Kidney (tissue), 14 donors: Measurements from ENCODE around the gene BARHL1. TPM values are rescaled to one million over a fixed set of nuclear protein-coding genes. Genes with fewer than 3 reads are reported as not detected.

Source experiments
- DNase-seq, 5 donors: peaks; one replicate each; pipeline ENCODE4 v3.0.0-alpha.2; 2013 to 2020
- FAIRE-seq: peaks from 2 replicates; lab custom pipeline; 2012; peaks lifted over from hg19 to GRCh38; lab: Jason Lieb, UNC
- H3K27ac ChIP-seq, 2 donors: one replicate each; pipeline ENCODE4 v1.7.0; 2013; ENCODE audit warnings: low read depth in 2 of 2, low read length in 2 of 2, inconsistent platforms in 1 of 2
- H3K27me3 ChIP-seq: one replicate; pipeline ENCODE4 v1.7.1; 2013; ENCODE audit warnings: low read length, inconsistent platforms; ENCODE audit not compliant: control insufficient read depth, insufficient read depth
- H3K36me3 ChIP-seq, 3 donors: one replicate each; pipeline versions ENCODE4 v1.7.0 to v1.7.1; 2013; ENCODE audit warnings: low read length in 3 of 3, control low read depth in 1 of 3, inconsistent platforms in 1 of 3; ENCODE audit not compliant: insufficient read depth in 3 of 3, control insufficient read depth in 2 of 3
- H3K4me1 ChIP-seq, 3 donors: one replicate each; pipeline versions ENCODE4 v1.7.0 to v1.7.1; 2013; ENCODE audit warnings: low read length in 3 of 3, inconsistent platforms in 1 of 3, low read depth in 1 of 3; ENCODE audit not compliant: control insufficient read depth in 2 of 3, insufficient read depth in 2 of 3
- H3K4me3 ChIP-seq, 3 donors: one replicate each; pipeline versions ENCODE4 v1.7.0 to v1.8.1; 2013; ENCODE audit warnings: low read length in 3 of 3, control low read depth in 1 of 3, inconsistent platforms in 1 of 3
- H3K9ac ChIP-seq, 3 donors: one replicate each; pipeline versions ENCODE4 v1.7.0 to v1.7.1; 2013; ENCODE audit warnings: low read length in 3 of 3, control low read depth in 1 of 3, inconsistent platforms in 1 of 3
- H3K9me3 ChIP-seq, 3 donors: one replicate each; pipeline versions ENCODE4 v1.7.0 to v1.7.1; 2013; ENCODE audit warnings: low read length in 3 of 3, control low read depth in 1 of 3, inconsistent platforms in 1 of 3; ENCODE audit not compliant: control insufficient read depth in 2 of 3, insufficient read depth in 1 of 3
- intact Hi-C: fragments of 100-400 bp; cut with DNase I; formaldehyde crosslinking; loops from one replicate; pipeline ENCODE4 v1.11.1; 2022
- polyA plus RNA-seq: library from polyadenylated mRNA; stranded (reverse); fragments of 350-450 nt; fragmentation: Illumina TruSeq; extraction: RNeasy Lipid Tissue Mini Kit (QIAGEN cat#74804); gene quantifications from one replicate; pipeline ENCODE4 v1.2.3, GENCODE V29; 2014; ENCODE audit warnings: low read depth, low replicate concordance; ENCODE audit not compliant: insufficient read depth
- total RNA-seq: library from RNA; stranded (reverse); fragmentation: NEBNext Ultra II Directional; extraction: Animal tissue kit (Norgen Biotek cat#: 25700); gene quantifications from one replicate; pipeline ENCODE4 v1.2.1, GENCODE V29; 2021
- TF ChIP-seq, protein P1 (sequence below): IDR thresholded peaks from 3 replicates; pipeline ENCODE4 v1.5.1; 2012; ENCODE audit warnings: mild to moderate bottlenecking, moderate library complexity, borderline replicate concordance; ENCODE audit not compliant: insufficient read depth; ENCODE audit errors: extremely low read depth
- donor health status: control.
- donor health status: control.
- donor health status: control.
- donor health status: control.
- donor health status: control.
- donor health status: DM: yes; HTN: yes; CAD: no.
- donor health status: Normal renal cell carcinoma (clear cell type).

Gene BARHL1
- total and polyA plus RNA-seq, 2 donors from 2014 or later, result not detected

DNA sequence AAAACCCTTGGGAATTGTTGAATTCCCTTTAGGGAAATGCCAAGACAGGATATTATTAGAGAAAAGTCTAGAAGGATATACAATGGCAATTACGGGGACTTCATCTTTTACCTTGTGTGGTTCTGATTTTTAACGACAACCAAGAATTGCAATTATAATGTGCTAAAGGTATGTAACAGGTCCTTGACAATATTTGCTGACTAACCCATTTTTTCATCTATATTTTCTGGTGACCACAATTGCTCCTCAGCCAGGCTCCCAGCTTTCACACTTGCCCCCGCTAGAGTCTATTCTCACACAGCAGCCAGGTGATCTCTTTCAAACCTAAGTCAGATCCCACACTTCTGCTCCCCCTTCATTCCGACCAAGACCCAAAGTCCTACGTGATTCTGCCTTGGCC, 34.3 kb downstream of the BARHL1 start:
- H3K36me3 ChIP-seq, result peaks cover 2 to 32% (median 18%) of the 10 kb centered on the region in 3 donors
- intact Hi-C loops, result no loop called here
- no peak for FAIRE-seq

DNA sequence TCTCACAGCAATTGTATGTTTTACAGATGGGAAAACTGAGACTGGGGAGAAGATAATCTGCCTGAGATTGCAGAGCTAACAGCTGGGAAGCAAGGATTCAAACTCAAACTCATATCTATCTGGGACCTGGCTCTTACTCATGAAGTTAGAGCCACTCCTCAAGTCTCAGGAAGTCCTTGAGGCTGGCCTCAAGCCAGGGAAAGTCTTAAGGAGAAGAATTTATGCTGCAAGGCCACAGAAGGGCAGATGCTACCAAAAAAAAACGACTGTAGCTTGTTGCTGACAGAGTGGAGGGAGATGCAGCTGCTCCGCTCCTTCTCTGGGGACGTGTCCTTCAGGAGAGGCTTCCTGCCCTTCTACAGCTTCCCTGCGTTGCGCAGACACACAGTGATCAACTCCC, 39.8 kb downstream of the BARHL1 start:
- Histone ChIP-seq H3K4me3 (no peak overlapping the region), H3K27ac (no peak overlapping the region), H3K27me3 (no peaks in the 10 kb centered on the region), H3K36me3 (peaks cover 0 to 36% (median 14%) of the 10 kb centered on the region in 3 donors), H3K4me1 (no peaks in the 10 kb centered on the region), H3K9ac (no peak overlapping the region), H3K9me3 (no peaks in the 10 kb centered on the region)
- FAIRE-seq (no peak), DNase-seq (peak in 3 of 5 donors; percentile 13 to 79 (median 29))
- intact Hi-C loops, result no loop called here
- TF ChIP-seq, protein P1, sequence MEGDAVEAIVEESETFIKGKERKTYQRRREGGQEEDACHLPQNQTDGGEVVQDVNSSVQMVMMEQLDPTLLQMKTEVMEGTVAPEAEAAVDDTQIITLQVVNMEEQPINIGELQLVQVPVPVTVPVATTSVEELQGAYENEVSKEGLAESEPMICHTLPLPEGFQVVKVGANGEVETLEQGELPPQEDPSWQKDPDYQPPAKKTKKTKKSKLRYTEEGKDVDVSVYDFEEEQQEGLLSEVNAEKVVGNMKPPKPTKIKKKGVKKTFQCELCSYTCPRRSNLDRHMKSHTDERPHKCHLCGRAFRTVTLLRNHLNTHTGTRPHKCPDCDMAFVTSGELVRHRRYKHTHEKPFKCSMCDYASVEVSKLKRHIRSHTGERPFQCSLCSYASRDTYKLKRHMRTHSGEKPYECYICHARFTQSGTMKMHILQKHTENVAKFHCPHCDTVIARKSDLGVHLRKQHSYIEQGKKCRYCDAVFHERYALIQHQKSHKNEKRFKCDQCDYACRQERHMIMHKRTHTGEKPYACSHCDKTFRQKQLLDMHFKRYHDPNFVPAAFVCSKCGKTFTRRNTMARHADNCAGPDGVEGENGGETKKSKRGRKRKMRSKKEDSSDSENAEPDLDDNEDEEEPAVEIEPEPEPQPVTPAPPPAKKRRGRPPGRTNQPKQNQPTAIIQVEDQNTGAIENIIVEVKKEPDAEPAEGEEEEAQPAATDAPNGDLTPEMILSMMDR, result no peak

More for the DNA sequence above, 34.3 kb downstream of the BARHL1 start:
- no peak for DNase-seq
- no peak overlapping the region for H3K27ac ChIP-seq
- no peaks in the 10 kb centered on the region for H3K27me3 ChIP-seq
- TF ChIP-seq, protein P1, result no peak
- H3K4me3 ChIP-seq, result no peak overlapping the region
- H3K4me1 ChIP-seq, result no peaks in the 10 kb centered on the region
- no peaks in the 10 kb centered on the region for H3K9me3 ChIP-seq
- H3K9ac ChIP-seq, result no peak overlapping the region

DNA sequence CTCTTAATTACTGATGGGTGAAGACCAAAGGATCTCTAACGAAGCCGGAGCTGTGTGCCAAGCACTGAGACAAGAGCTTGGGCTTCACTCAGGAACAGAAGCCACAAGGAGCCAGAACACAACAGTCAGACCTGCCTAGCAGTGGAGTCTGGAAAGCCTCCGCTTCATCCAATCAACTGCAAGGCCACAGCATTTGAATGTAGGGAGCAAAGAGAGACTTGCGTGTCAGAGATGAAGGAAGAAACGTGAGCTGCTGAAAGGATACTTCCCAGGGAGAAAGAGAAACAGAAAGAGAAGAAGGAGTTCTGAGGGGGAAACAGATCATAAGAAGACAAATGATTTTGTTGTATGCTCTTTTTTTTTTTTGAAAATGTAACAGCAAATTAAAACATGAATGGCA, 43.9 kb downstream of the BARHL1 start:
- FAIRE-seq, result no peak
- H3K27me3 ChIP-seq, result no peaks in the 10 kb centered on the region
- no peak overlapping the region for H3K27ac ChIP-seq
- H3K36me3 ChIP-seq, result peaks cover 3 to 44% (median 17%) of the 10 kb centered on the region in 3 donors
- TF ChIP-seq, protein P1, result no peak
- no peak overlapping the region for H3K9ac ChIP-seq
- no peak overlapping the region for H3K4me3 ChIP-seq
- no peak for DNase-seq
- no peaks in the 10 kb centered on the region for H3K4me1 ChIP-seq
- no peaks in the 10 kb centered on the region for H3K9me3 ChIP-seq
- intact Hi-C loops, result no loop called here

DNA sequence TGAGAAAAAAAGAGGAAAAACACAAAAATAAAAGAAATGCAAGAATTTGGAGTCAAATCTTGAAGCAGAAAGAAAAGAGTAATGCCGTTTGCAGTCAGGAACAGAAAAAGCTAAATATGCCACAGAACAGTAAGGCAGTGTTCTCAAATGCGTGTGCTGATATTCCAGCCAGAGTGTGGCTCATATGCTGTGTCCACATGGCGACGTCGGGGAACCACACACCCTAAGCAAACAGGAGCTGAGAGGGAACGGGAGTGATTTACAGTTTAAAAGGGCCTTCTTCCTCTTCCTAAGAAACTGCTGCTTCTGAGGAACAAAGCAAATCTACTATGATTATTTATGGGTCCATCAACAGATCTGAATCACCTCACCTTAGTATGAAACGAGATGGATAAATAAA, 44.7 kb downstream of the BARHL1 start:
- intact Hi-C loops, result no loop called here
- TF ChIP-seq, protein P1, result no peak
- Histone ChIP-seq H3K4me1 (no peaks in the 10 kb centered on the region), H3K9ac (no peak overlapping the region), H3K9me3 (no peaks in the 10 kb centered on the region), H3K4me3 (no peak overlapping the region), H3K27me3 (no peaks in the 10 kb centered on the region), H3K36me3 (peaks cover 3 to 43% (median 17%) of the 10 kb centered on the region in 3 donors), H3K27ac (no peak overlapping the region)
- FAIRE-seq (no peak), DNase-seq (peak in 1 of 5 donors; percentile 31)
